GM20000 (cell line): ENCODE data around the gene NFS1.
"Not testable (repeated sequence)": the region's sequence is repeated elsewhere in the genome, so short reads cannot be mapped to it uniquely, and the experiment has no call there.

Experiments
- DNase-seq: peaks from one replicate; pipeline ENCODE4 v3.0.0; 2012; ENCODE audit warnings: low spot score
- TF ChIP-seq, protein P1 (sequence below): IDR thresholded peaks from 2 replicates; pipeline ENCODE4 v1.5.1; 2012; ENCODE audit warnings: mild to moderate bottlenecking, control low read depth; ENCODE audit errors: extremely low read depth, missing control alignments

The NFS1 gene

GRCh38 chr20:35695245-35695749 is 3.9 kb downstream of the NFS1 start:
- no peak for DNase-seq
- TF ChIP-seq, protein P1, sequence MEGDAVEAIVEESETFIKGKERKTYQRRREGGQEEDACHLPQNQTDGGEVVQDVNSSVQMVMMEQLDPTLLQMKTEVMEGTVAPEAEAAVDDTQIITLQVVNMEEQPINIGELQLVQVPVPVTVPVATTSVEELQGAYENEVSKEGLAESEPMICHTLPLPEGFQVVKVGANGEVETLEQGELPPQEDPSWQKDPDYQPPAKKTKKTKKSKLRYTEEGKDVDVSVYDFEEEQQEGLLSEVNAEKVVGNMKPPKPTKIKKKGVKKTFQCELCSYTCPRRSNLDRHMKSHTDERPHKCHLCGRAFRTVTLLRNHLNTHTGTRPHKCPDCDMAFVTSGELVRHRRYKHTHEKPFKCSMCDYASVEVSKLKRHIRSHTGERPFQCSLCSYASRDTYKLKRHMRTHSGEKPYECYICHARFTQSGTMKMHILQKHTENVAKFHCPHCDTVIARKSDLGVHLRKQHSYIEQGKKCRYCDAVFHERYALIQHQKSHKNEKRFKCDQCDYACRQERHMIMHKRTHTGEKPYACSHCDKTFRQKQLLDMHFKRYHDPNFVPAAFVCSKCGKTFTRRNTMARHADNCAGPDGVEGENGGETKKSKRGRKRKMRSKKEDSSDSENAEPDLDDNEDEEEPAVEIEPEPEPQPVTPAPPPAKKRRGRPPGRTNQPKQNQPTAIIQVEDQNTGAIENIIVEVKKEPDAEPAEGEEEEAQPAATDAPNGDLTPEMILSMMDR = no peak

- no peak for DNase-seq
- TF ChIP-seq, protein P1 = no peak
Observed at GRCh38 chr20:35690265-35690664, 8.9 kb downstream of the NFS1 start.

DNA sequence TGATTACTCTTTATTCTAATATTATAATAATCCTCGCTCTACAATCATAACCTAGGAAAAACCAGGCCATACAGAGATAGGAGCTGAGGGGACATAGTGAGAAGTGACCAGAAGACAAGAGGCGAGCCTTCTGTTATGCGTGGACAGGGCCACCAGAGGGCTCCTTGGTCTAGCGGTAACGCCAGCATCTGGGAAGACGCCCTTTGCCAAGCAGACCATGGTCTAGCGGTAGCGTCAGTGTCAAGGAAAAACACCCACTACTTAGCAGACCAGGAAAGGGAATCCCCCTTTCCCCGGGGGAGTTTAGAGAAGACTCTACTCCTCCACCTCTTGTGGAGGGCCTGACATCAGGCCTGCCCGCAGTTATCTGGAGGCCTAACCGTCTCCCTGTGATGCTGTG is 12.3 kb downstream of the NFS1 start:
- DNase-seq = not testable (repeated sequence)

DNA sequence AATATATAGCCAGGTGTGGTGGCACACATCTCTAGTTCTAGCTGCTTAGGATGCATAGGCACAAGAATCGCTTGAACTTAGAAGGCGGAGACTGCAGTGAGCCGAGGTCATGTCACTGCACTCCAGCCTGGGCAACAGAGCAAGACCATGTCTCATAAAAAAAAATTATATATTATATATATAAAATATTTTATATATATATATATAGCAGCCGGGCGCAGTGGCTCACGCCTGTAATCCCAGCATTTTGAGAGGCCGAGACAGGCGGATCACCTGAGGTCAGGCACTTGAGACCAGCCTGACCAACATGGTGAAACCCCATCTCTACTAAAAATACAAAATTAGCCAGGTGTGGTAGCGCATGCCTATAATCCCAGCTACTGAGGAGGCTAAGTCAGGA is 13.8 kb downstream of the NFS1 start:
- DNase-seq = not testable (repeated sequence)

GRCh38 chr20:35681960-35682359 is 17.2 kb downstream of the NFS1 start:
- TF ChIP-seq, protein P1 = no peak
- DNase-seq = no peak

- TF ChIP-seq, protein P1 = no peak
- no peak for DNase-seq
Observed at GRCh38 chr20:35680452-35681183, 18.5 kb downstream of the NFS1 start.

DNA sequence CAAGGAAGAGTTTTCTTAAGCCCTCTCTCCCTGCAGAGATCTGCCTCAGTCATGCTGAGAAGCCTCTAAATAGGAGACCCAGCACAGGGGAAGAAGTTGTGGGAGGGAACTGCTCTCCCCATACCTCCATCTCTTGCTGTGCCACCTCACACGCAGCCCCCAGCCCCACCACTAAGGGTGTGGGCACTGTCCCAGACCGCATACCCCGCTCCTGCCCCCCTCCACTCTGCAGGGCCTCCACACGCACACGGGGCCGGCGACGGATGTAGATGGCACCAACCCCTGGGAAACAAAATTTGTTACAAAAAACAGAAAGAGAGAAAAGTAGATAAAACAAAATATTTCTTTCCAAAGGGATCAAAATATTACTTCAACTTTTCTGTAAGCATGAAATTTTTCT is 24.2 kb downstream of the NFS1 start:
- TF ChIP-seq, protein P1 = no peak
- DNase-seq = no peak

GRCh38 chr20:35673884-35674283 is 25.3 kb downstream of the NFS1 start:
- no peak for DNase-seq
- TF ChIP-seq, protein P1 = no peak
